H1 (cell line): Measurements from ENCODE around the gene PDZRN4. TPM values are rescaled to one million over a fixed set of nuclear protein-coding genes. Genes with fewer than 3 reads are reported as not detected.

Experiments used
- CTCF ChIA-PET: fragments of 300-600 bp; sonication (Branson Sonifier 250); formaldehyde crosslinking; loops from one replicate; lab custom pipeline; 2021; ENCODE audit not compliant: partially characterized antibody; lab: Charles Lee
- POLR2A ChIA-PET: fragments of 300-600 bp; sonication (Branson Sonifier 250); formaldehyde crosslinking; loops from one replicate; lab custom pipeline; 2021; ENCODE audit warnings: inconsistent platforms; ENCODE audit not compliant: partially characterized antibody; lab: Charles Lee
- DNase-seq, 2 experiments: peaks; one replicate each; pipeline versions ENCODE4 v3.0.0 to v3.0.0-alpha.2; 2010 to 2022; ENCODE audit warnings: low spot score in 2 of 2, low read depth in 1 of 2, mixed read lengths in 1 of 2
- FAIRE-seq: peaks from 2 replicates; lab custom pipeline; 2011; peaks lifted over from hg19 to GRCh38; lab: Jason Lieb, UNC
- H2AFZ ChIP-seq: 2 replicates; pipeline ENCODE4 v1.8.1; 2012; ENCODE audit warnings: low read length, inconsistent platforms
- H2AK5ac ChIP-seq: 2 replicates; pipeline ENCODE4 v1.6.1; 2013; ENCODE audit warnings: low read depth, low read length
- H2BK120ac ChIP-seq: replicated peaks from 2 replicates; pipeline ENCODE3; 2013; ENCODE audit warnings: low read depth, low read length, inconsistent platforms
- H2BK12ac ChIP-seq: 2 replicates; pipeline ENCODE4 v1.6.1; 2013; ENCODE audit warnings: low read depth, low read length
- H2BK15ac ChIP-seq: 2 replicates; pipeline ENCODE4 v1.6.1; 2013; ENCODE audit warnings: low read length
- H2BK20ac ChIP-seq: 2 replicates; pipeline ENCODE4 v1.6.1; 2013; ENCODE audit warnings: low read length
- H2BK5ac ChIP-seq: 2 replicates; pipeline ENCODE4 v1.6.1; 2013; ENCODE audit warnings: low read depth, low read length
- H3K14ac ChIP-seq: 2 replicates; pipeline ENCODE4 v1.6.1; 2013; ENCODE audit warnings: inconsistent platforms; ENCODE audit not compliant: insufficient read length
- H3K18ac ChIP-seq: 2 replicates; pipeline ENCODE4 v1.6.1; 2013; ENCODE audit warnings: low read length; ENCODE audit errors: extremely low read depth
- H3K23ac ChIP-seq: 2 replicates; pipeline ENCODE4 v1.6.1; 2013; ENCODE audit warnings: inconsistent platforms; ENCODE audit not compliant: insufficient read length
- H3K23me2 ChIP-seq: 2 replicates; pipeline ENCODE4 v1.6.1; 2013; ENCODE audit warnings: low read depth, low read length
- H3K27ac ChIP-seq: 2 replicates; pipeline ENCODE4 v1.6.1; 2011; ENCODE audit warnings: low read depth, low read length, inconsistent platforms
- H3K27me3 ChIP-seq, 4 experiments: replicated peaks in 1 of 4; 1 replicate in 1 of 4; 2 replicates in 3 of 4; pipeline versions ENCODE4 v1.6.1 to v1.8.1; 2011 to 2013; ENCODE audit warnings: low read length in 3 of 4, mild to moderate bottlenecking in 3 of 4, inconsistent platforms in 2 of 4, mixed read lengths in 2 of 4, moderate library complexity in 1 of 4; ENCODE audit not compliant: control insufficient read depth in 3 of 4, insufficient read depth in 3 of 4; ENCODE audit errors: extremely low read depth in 1 of 4
- H3K36me3 ChIP-seq, 4 experiments: 2 replicates each; pipeline versions ENCODE4 v1.6.1 to v1.8.1; 2011 to 2013; ENCODE audit warnings: mild to moderate bottlenecking in 4 of 4, low read length in 3 of 4, moderate library complexity in 2 of 4, control low read depth in 1 of 4, inconsistent platforms in 1 of 4; ENCODE audit not compliant: insufficient read depth in 4 of 4, control insufficient read depth in 2 of 4
- H3K4ac ChIP-seq: replicated peaks from 2 replicates; pipeline ENCODE3; 2013; ENCODE audit warnings: low read length, low read depth, mixed read lengths, inconsistent platforms; ENCODE audit not compliant: insufficient read length
- H3K4me1 ChIP-seq, 4 experiments: replicated peaks in 1 of 4; 1 replicate in 1 of 4; 2 replicates in 3 of 4; pipeline versions ENCODE4 v1.6.1 to v1.8.1; 2011 to 2013; ENCODE audit warnings: low read length in 3 of 4, inconsistent platforms in 2 of 4, mixed read lengths in 1 of 4; ENCODE audit not compliant: insufficient read depth in 4 of 4, control insufficient read depth in 3 of 4
- H3K4me2 ChIP-seq, 2 experiments: 2 replicates each; pipeline versions ENCODE4 v1.6.1 to v1.8.1; 2011 to 2013; ENCODE audit warnings: low read depth in 2 of 2, low read length in 2 of 2, control low read depth in 1 of 2, inconsistent platforms in 1 of 2, mild to moderate bottlenecking in 1 of 2; ENCODE audit not compliant: insufficient read depth in 1 of 2
- H3K4me3 ChIP-seq, 4 experiments: fragments of 200-600, 300-600 bp in 1 of 4; sonication (generic), shearing (Covaris generic), sonication (Bioruptor Twin) in 1 of 4; 2 replicates each; pipeline versions ENCODE4 v1.5.1 to v1.8.1; 2011 to 2016; ENCODE audit warnings: low read length in 4 of 4, low read depth in 3 of 4, control low read depth in 2 of 4, inconsistent platforms in 2 of 4, mild to moderate bottlenecking in 2 of 4, mixed read lengths in 1 of 4, moderate library complexity in 1 of 4; ENCODE audit not compliant: insufficient read depth in 2 of 4; ENCODE audit errors: extremely low read depth in 1 of 4
- H3K56ac ChIP-seq: replicated peaks from 2 replicates; pipeline ENCODE3; 2013; ENCODE audit warnings: low read depth, mild to moderate bottlenecking, mixed read lengths, low read length, inconsistent platforms; ENCODE audit not compliant: insufficient read length
- H3K79me1 ChIP-seq: 2 replicates; pipeline ENCODE4 v1.6.1; 2013; ENCODE audit warnings: low read depth, low read length, control low read depth
- H3K79me2 ChIP-seq, 2 experiments: 2 replicates each; pipeline versions ENCODE4 v1.6.1 to v1.8.1; 2012 to 2013; ENCODE audit warnings: low read length in 2 of 2, mild to moderate bottlenecking in 2 of 2, inconsistent platforms in 1 of 2; ENCODE audit not compliant: insufficient read depth in 2 of 2, control insufficient read depth in 1 of 2
- H3K9ac ChIP-seq, 4 experiments: replicated peaks in 1 of 4; 1 replicate in 1 of 4; 2 replicates in 3 of 4; pipeline versions ENCODE4 v1.6.1 to v1.8.1; 2011 to 2013; ENCODE audit warnings: low read depth in 3 of 4, low read length in 3 of 4, control low read depth in 2 of 4, mild to moderate bottlenecking in 2 of 4, moderate library complexity in 2 of 4, inconsistent platforms in 1 of 4; ENCODE audit errors: extremely low read depth in 1 of 4
- H3K9me3 ChIP-seq, 2 experiments: 2 replicates each; pipeline versions ENCODE4 v1.6.1 to v1.8.1; 2012 to 2013; ENCODE audit warnings: mild to moderate bottlenecking in 2 of 2, moderate library complexity in 2 of 2, control low read depth in 1 of 2, inconsistent platforms in 1 of 2, low read depth in 1 of 2, low read length in 1 of 2, mixed read lengths in 1 of 2; ENCODE audit not compliant: insufficient read depth in 2 of 2
- H4K20me1 ChIP-seq, 2 experiments: replicated peaks in 1 of 2; 2 replicates each; pipeline versions ENCODE3 to v1.8.1; 2011 to 2013; ENCODE audit warnings: inconsistent platforms in 2 of 2, low read length in 2 of 2, mild to moderate bottlenecking in 1 of 2; ENCODE audit not compliant: insufficient read depth in 2 of 2, control insufficient read depth in 1 of 2
- H4K5ac ChIP-seq: 2 replicates; pipeline ENCODE4 v1.6.1; 2013; ENCODE audit warnings: low read length, low read depth, mixed read lengths, inconsistent platforms; ENCODE audit not compliant: insufficient read length
- H4K8ac ChIP-seq: 2 replicates; pipeline ENCODE4 v1.8.0; 2013; ENCODE audit warnings: mild to moderate bottlenecking, moderate library complexity, low read length, inconsistent platforms; ENCODE audit not compliant: insufficient read depth; ENCODE audit errors: extremely low read depth
- H4K91ac ChIP-seq: replicated peaks from 2 replicates; pipeline ENCODE3; 2013; ENCODE audit warnings: low read length, mixed read lengths, inconsistent platforms; ENCODE audit not compliant: insufficient read length
- ASH2L ChIP-seq: fragments of 200-600, 300-600 bp; sonication (generic); IDR thresholded peaks from one replicate; pipeline ENCODE4 v1.7.1; 2017; ENCODE audit warnings: low read length
- CBX5 ChIP-seq: fragments of 300-800, 300-1000 bp; sonication (generic); IDR thresholded peaks from 2 replicates; pipeline ENCODE4 v1.7.1; 2016; ENCODE audit warnings: antibody characterized with exemption, low read length, low read depth
- GTF2F1 ChIP-seq: IDR thresholded peaks from 2 replicates; pipeline ENCODE4 v1.6.1; 2012; ENCODE audit warnings: low read depth, low read length, improper control_type of control experiment, borderline replicate concordance
- KDM1A ChIP-seq: fragments of 200-600, 300-600 bp; sonication (generic); IDR thresholded peaks from 2 replicates; pipeline ENCODE4 v1.7.1; 2016; ENCODE audit warnings: mild to moderate bottlenecking, low read length, borderline replicate concordance
- KDM4A ChIP-seq: IDR thresholded peaks from one replicate; pipeline ENCODE4 v1.7.1; 2012; ENCODE audit warnings: low read depth, mild to moderate bottlenecking, moderate library complexity, low read length, inconsistent platforms; ENCODE audit not compliant: severe bottlenecking
- KDM5A ChIP-seq: fragments of 200-600 bp; IDR thresholded peaks from 2 replicates; pipeline ENCODE4 v1.7.1; 2012; ENCODE audit warnings: mild to moderate bottlenecking, low read length, inconsistent platforms, mixed read lengths
- NANOG ChIP-seq: IDR thresholded peaks from 2 replicates; pipeline ENCODE4 v1.6.1; 2011; ENCODE audit warnings: low read length, low read depth, mild to moderate bottlenecking, inconsistent platforms; ENCODE audit not compliant: insufficient read depth, poor library complexity, severe bottlenecking
- PHF8 ChIP-seq: fragments of 200-600 bp; sonication (generic); conservative IDR thresholded peaks from 2 replicates; pipeline ENCODE4 v1.7.1; 2012; ENCODE audit warnings: low read depth, mild to moderate bottlenecking, inconsistent platforms, low read length, moderate library complexity
- RXRA ChIP-seq: IDR thresholded peaks from 2 replicates; pipeline ENCODE4 v1.6.1; 2011; ENCODE audit warnings: low read depth, mild to moderate bottlenecking, low read length, moderate library complexity; ENCODE audit not compliant: insufficient read depth
- SIRT6 ChIP-seq: IDR thresholded peaks from one replicate; pipeline ENCODE4 v1.7.1; 2012; ENCODE audit warnings: low read length, inconsistent platforms
- SIX5 ChIP-seq: IDR thresholded peaks from 2 replicates; pipeline ENCODE4 v1.6.1; 2011; ENCODE audit warnings: mild to moderate bottlenecking, low read depth, low read length
- SP1 ChIP-seq: IDR thresholded peaks from 2 replicates; pipeline ENCODE4 v1.6.1; 2011; ENCODE audit warnings: low read depth, low read length
- SP2 ChIP-seq: IDR thresholded peaks from 2 replicates; pipeline ENCODE4 v1.6.1; 2012; ENCODE audit warnings: mild to moderate bottlenecking, low read length, inconsistent platforms
- TCF12 ChIP-seq: IDR thresholded peaks from 2 replicates; pipeline ENCODE4 v1.6.1; 2011; ENCODE audit warnings: low read depth, mild to moderate bottlenecking, low read length
- YY1 ChIP-seq: IDR thresholded peaks from 2 replicates; pipeline ENCODE4 v1.6.1; 2011; ENCODE audit warnings: low read depth, mild to moderate bottlenecking, low read length
- WGBS, 2 experiments: shearing (Covaris generic) in 1 of 2; methylation state at CpG; one replicate each; pipeline versions ENCODE4 v1.1.6 to v1.1.7; 2013 to 2015; ENCODE audit warnings: low lambda C conversion rate in 2 of 2, mixed read lengths in 2 of 2, inconsistent platforms in 1 of 2, low coverage in 1 of 2, missing lambda C conversion rate in 1 of 2; ENCODE audit not compliant: insufficient replicate concordance in 2 of 2, insufficient coverage in 1 of 2, insufficient read length in 1 of 2; ENCODE audit errors: extremely low coverage in 1 of 2, missing lambda C conversion rate in 1 of 2; 5-methylcytosine and 5-hydroxymethylcytosine counted together
- polyA plus RNA-seq, 7 experiments: library from polyadenylated mRNA; depleted of rRNA in 3 of 7; stranded (reverse) in 5 of 7; unstranded in 2 of 7; fragments of >200 nt in 5 of 7; fragments of 200-250 nt in 2 of 7; gene quantifications; 1 replicate in 5 of 7; 2 replicates in 1 of 7; 4 replicates in 1 of 7; pipeline versions ENCODE4 v1.2.1 to v1.2.3, GENCODE V29; 2011 to 2013; ENCODE audit warnings: missing spikeins in 2 of 7, mixed read lengths in 2 of 7
- total RNA-seq: library from RNA; stranded (reverse); fragmentation: NEBNext Ultra II Directional; extraction: Animal tissue kit (Norgen Biotek cat#: 25700); gene quantifications from 2 replicates; pipeline ENCODE4 v1.2.1, GENCODE V29; 2021

Gene PDZRN4
- total and polyA plus RNA-seq, 2 of the 8 experiments (the other 6 are each of a cell fraction or from before 2014, with no cell fraction given): not detected

- Histone ChIP-seq H3K23ac (no peak overlapping the region), H3K27ac (no peak overlapping the region), H4K20me1 (no peaks in the 10 kb centered on the region), H3K79me1 (no peaks in the 10 kb centered on the region), H4K91ac (no peak overlapping the region), H3K14ac (no peak overlapping the region), H2AFZ (peak overlapping the region; percentile 96), H2BK12ac (no peak overlapping the region), H3K9me3 (no peaks in the 10 kb centered on the region), H3K18ac (no peak overlapping the region), H3K4me2 (no peak overlapping the region), H2BK120ac (no peak overlapping the region), H2BK5ac (no peak overlapping the region), H4K5ac (no peak overlapping the region), H3K27me3 (peaks cover 0 to 2% (median 0%) of the 10 kb centered on the region in 4 experiments; a peak in 1 of 7 replicates), H3K4me3 (no peak overlapping the region), H4K8ac (no peak overlapping the region), H3K36me3 (no peaks in the 10 kb centered on the region), H3K9ac (no peak overlapping the region), H3K79me2 (no peaks in the 10 kb centered on the region), H2BK20ac (no peak overlapping the region), H3K23me2 (no peaks in the 10 kb centered on the region), H2BK15ac (no peak overlapping the region), H3K4me1 (no peaks in the 10 kb centered on the region), H3K4ac (no peak overlapping the region), H2AK5ac (no peak overlapping the region), H3K56ac (no peak overlapping the region)
- ChIA-PET CTCF (interaction anchor here (0.6 kb wide), 1 partner anchor 33 kb away, joined by 3 read pairs; no protein-coding TSS in a partner anchor), POLR2A (no interaction called here)
- DNase-seq (no peak), FAIRE-seq (no peak)
- 95% methylated on average over 1 of the region's 1 CpG; no CpG with 5 or more reads in 1 of the 2 experiments for WGBS, 2 experiments
- no peak for TF ChIP-seq KDM4A
- TF ChIP-seq SP2: no peak
- TF ChIP-seq SIRT6: no peak
- TF ChIP-seq GTF2F1: no peak
- no peak for TF ChIP-seq KDM5A
- TF ChIP-seq ASH2L: no peak
- no peak for TF ChIP-seq SIX5
- TF ChIP-seq KDM1A: no peak
- no peak for TF ChIP-seq RXRA
- TF ChIP-seq SP1: no peak
- no peak for TF ChIP-seq PHF8
- no peak for TF ChIP-seq YY1
- no peak for TF ChIP-seq CBX5
- TF ChIP-seq NANOG: no peak
- TF ChIP-seq TCF12: no peak
These were observed 349.4 kb downstream of the PDZRN4 start for GRCh38 chr12:41537522-41537921.
